H1 (cell line): Measurements from ENCODE around the gene AGAP1. TPM values are rescaled to one million over a fixed set of nuclear protein-coding genes. Genes with fewer than 3 reads are reported as not detected.

ENCODE experiments used
- CTCF ChIA-PET: fragments of 300-600 bp; sonication (Branson Sonifier 250); formaldehyde crosslinking; loops from one replicate; lab custom pipeline; 2021; ENCODE audit not compliant: partially characterized antibody; lab: Charles Lee
- POLR2A ChIA-PET: fragments of 300-600 bp; sonication (Branson Sonifier 250); formaldehyde crosslinking; loops from one replicate; lab custom pipeline; 2021; ENCODE audit warnings: inconsistent platforms; ENCODE audit not compliant: partially characterized antibody; lab: Charles Lee
- DNase-seq, 2 experiments: peaks; one replicate each; pipeline versions ENCODE4 v3.0.0 to v3.0.0-alpha.2; 2010 to 2022; ENCODE audit warnings: low spot score in 2 of 2, low read depth in 1 of 2, mixed read lengths in 1 of 2
- FAIRE-seq: peaks from 2 replicates; lab custom pipeline; 2011; peaks lifted over from hg19 to GRCh38; lab: Jason Lieb, UNC
- H2AFZ ChIP-seq: 2 replicates; pipeline ENCODE4 v1.8.1; 2012; ENCODE audit warnings: low read length, inconsistent platforms
- H2AK5ac ChIP-seq: 2 replicates; pipeline ENCODE4 v1.6.1; 2013; ENCODE audit warnings: low read depth, low read length
- H2BK120ac ChIP-seq: replicated peaks from 2 replicates; pipeline ENCODE3; 2013; ENCODE audit warnings: low read depth, low read length, inconsistent platforms
- H2BK12ac ChIP-seq: 2 replicates; pipeline ENCODE4 v1.6.1; 2013; ENCODE audit warnings: low read depth, low read length
- H2BK15ac ChIP-seq: 2 replicates; pipeline ENCODE4 v1.6.1; 2013; ENCODE audit warnings: low read length
- H2BK20ac ChIP-seq: 2 replicates; pipeline ENCODE4 v1.6.1; 2013; ENCODE audit warnings: low read length
- H2BK5ac ChIP-seq: 2 replicates; pipeline ENCODE4 v1.6.1; 2013; ENCODE audit warnings: low read depth, low read length
- H3K14ac ChIP-seq: 2 replicates; pipeline ENCODE4 v1.6.1; 2013; ENCODE audit warnings: inconsistent platforms; ENCODE audit not compliant: insufficient read length
- H3K18ac ChIP-seq: 2 replicates; pipeline ENCODE4 v1.6.1; 2013; ENCODE audit warnings: low read length; ENCODE audit errors: extremely low read depth
- H3K23ac ChIP-seq: 2 replicates; pipeline ENCODE4 v1.6.1; 2013; ENCODE audit warnings: inconsistent platforms; ENCODE audit not compliant: insufficient read length
- H3K23me2 ChIP-seq: 2 replicates; pipeline ENCODE4 v1.6.1; 2013; ENCODE audit warnings: low read depth, low read length
- H3K27ac ChIP-seq: 2 replicates; pipeline ENCODE4 v1.6.1; 2011; ENCODE audit warnings: low read depth, low read length, inconsistent platforms
- H3K27me3 ChIP-seq, 4 experiments: replicated peaks in 1 of 4; 1 replicate in 1 of 4; 2 replicates in 3 of 4; pipeline versions ENCODE4 v1.6.1 to v1.8.1; 2011 to 2013; ENCODE audit warnings: low read length in 3 of 4, mild to moderate bottlenecking in 3 of 4, inconsistent platforms in 2 of 4, mixed read lengths in 2 of 4, moderate library complexity in 1 of 4; ENCODE audit not compliant: control insufficient read depth in 3 of 4, insufficient read depth in 3 of 4; ENCODE audit errors: extremely low read depth in 1 of 4
- H3K36me3 ChIP-seq, 4 experiments: 2 replicates each; pipeline versions ENCODE4 v1.6.1 to v1.8.1; 2011 to 2013; ENCODE audit warnings: mild to moderate bottlenecking in 4 of 4, low read length in 3 of 4, moderate library complexity in 2 of 4, control low read depth in 1 of 4, inconsistent platforms in 1 of 4; ENCODE audit not compliant: insufficient read depth in 4 of 4, control insufficient read depth in 2 of 4
- H3K4ac ChIP-seq: replicated peaks from 2 replicates; pipeline ENCODE3; 2013; ENCODE audit warnings: low read length, low read depth, mixed read lengths, inconsistent platforms; ENCODE audit not compliant: insufficient read length
- H3K4me1 ChIP-seq, 4 experiments: replicated peaks in 1 of 4; 1 replicate in 1 of 4; 2 replicates in 3 of 4; pipeline versions ENCODE4 v1.6.1 to v1.8.1; 2011 to 2013; ENCODE audit warnings: low read length in 3 of 4, inconsistent platforms in 2 of 4, mixed read lengths in 1 of 4; ENCODE audit not compliant: insufficient read depth in 4 of 4, control insufficient read depth in 3 of 4
- H3K4me2 ChIP-seq, 2 experiments: 2 replicates each; pipeline versions ENCODE4 v1.6.1 to v1.8.1; 2011 to 2013; ENCODE audit warnings: low read depth in 2 of 2, low read length in 2 of 2, control low read depth in 1 of 2, inconsistent platforms in 1 of 2, mild to moderate bottlenecking in 1 of 2; ENCODE audit not compliant: insufficient read depth in 1 of 2
- H3K4me3 ChIP-seq, 4 experiments: fragments of 200-600, 300-600 bp in 1 of 4; sonication (generic), shearing (Covaris generic), sonication (Bioruptor Twin) in 1 of 4; 2 replicates each; pipeline versions ENCODE4 v1.5.1 to v1.8.1; 2011 to 2016; ENCODE audit warnings: low read length in 4 of 4, low read depth in 3 of 4, control low read depth in 2 of 4, inconsistent platforms in 2 of 4, mild to moderate bottlenecking in 2 of 4, mixed read lengths in 1 of 4, moderate library complexity in 1 of 4; ENCODE audit not compliant: insufficient read depth in 2 of 4; ENCODE audit errors: extremely low read depth in 1 of 4
- H3K56ac ChIP-seq: replicated peaks from 2 replicates; pipeline ENCODE3; 2013; ENCODE audit warnings: low read depth, mild to moderate bottlenecking, mixed read lengths, low read length, inconsistent platforms; ENCODE audit not compliant: insufficient read length
- H3K79me1 ChIP-seq: 2 replicates; pipeline ENCODE4 v1.6.1; 2013; ENCODE audit warnings: low read depth, low read length, control low read depth
- H3K79me2 ChIP-seq, 2 experiments: 2 replicates each; pipeline versions ENCODE4 v1.6.1 to v1.8.1; 2012 to 2013; ENCODE audit warnings: low read length in 2 of 2, mild to moderate bottlenecking in 2 of 2, inconsistent platforms in 1 of 2; ENCODE audit not compliant: insufficient read depth in 2 of 2, control insufficient read depth in 1 of 2
- H3K9ac ChIP-seq, 4 experiments: replicated peaks in 1 of 4; 1 replicate in 1 of 4; 2 replicates in 3 of 4; pipeline versions ENCODE4 v1.6.1 to v1.8.1; 2011 to 2013; ENCODE audit warnings: low read depth in 3 of 4, low read length in 3 of 4, control low read depth in 2 of 4, mild to moderate bottlenecking in 2 of 4, moderate library complexity in 2 of 4, inconsistent platforms in 1 of 4; ENCODE audit errors: extremely low read depth in 1 of 4
- H3K9me3 ChIP-seq, 2 experiments: 2 replicates each; pipeline versions ENCODE4 v1.6.1 to v1.8.1; 2012 to 2013; ENCODE audit warnings: mild to moderate bottlenecking in 2 of 2, moderate library complexity in 2 of 2, control low read depth in 1 of 2, inconsistent platforms in 1 of 2, low read depth in 1 of 2, low read length in 1 of 2, mixed read lengths in 1 of 2; ENCODE audit not compliant: insufficient read depth in 2 of 2
- H4K20me1 ChIP-seq, 2 experiments: replicated peaks in 1 of 2; 2 replicates each; pipeline versions ENCODE3 to v1.8.1; 2011 to 2013; ENCODE audit warnings: inconsistent platforms in 2 of 2, low read length in 2 of 2, mild to moderate bottlenecking in 1 of 2; ENCODE audit not compliant: insufficient read depth in 2 of 2, control insufficient read depth in 1 of 2
- H4K5ac ChIP-seq: 2 replicates; pipeline ENCODE4 v1.6.1; 2013; ENCODE audit warnings: low read length, low read depth, mixed read lengths, inconsistent platforms; ENCODE audit not compliant: insufficient read length
- H4K8ac ChIP-seq: 2 replicates; pipeline ENCODE4 v1.8.0; 2013; ENCODE audit warnings: mild to moderate bottlenecking, moderate library complexity, low read length, inconsistent platforms; ENCODE audit not compliant: insufficient read depth; ENCODE audit errors: extremely low read depth
- H4K91ac ChIP-seq: replicated peaks from 2 replicates; pipeline ENCODE3; 2013; ENCODE audit warnings: low read length, mixed read lengths, inconsistent platforms; ENCODE audit not compliant: insufficient read length
- BRCA1 ChIP-seq: IDR thresholded peaks from 2 replicates; pipeline ENCODE4 v1.6.1; 2012; ENCODE audit warnings: low read depth, low read length, improper control_type of control experiment
- CEBPB ChIP-seq: IDR thresholded peaks from 2 replicates; pipeline ENCODE4 v1.6.1; 2012; ENCODE audit warnings: low read depth, low read length
- CHD1 ChIP-seq: IDR thresholded peaks from 2 replicates; pipeline ENCODE4 v1.6.1; 2012; ENCODE audit warnings: low read depth, low read length, improper control_type of control experiment
- CREB1 ChIP-seq: IDR thresholded peaks from 2 replicates; pipeline ENCODE4 v1.6.1; 2012; ENCODE audit warnings: inconsistent platforms
- GTF2F1 ChIP-seq: IDR thresholded peaks from 2 replicates; pipeline ENCODE4 v1.6.1; 2012; ENCODE audit warnings: low read depth, low read length, improper control_type of control experiment, borderline replicate concordance
- HDAC2 ChIP-seq, 2 experiments: fragments of 300-600 bp in 1 of 2; sonication (generic) in 1 of 2; IDR thresholded peaks; 2 replicates each; pipeline ENCODE4 v1.6.1; 2011 to 2012; ENCODE audit warnings: low read depth in 2 of 2, low read length in 2 of 2, mild to moderate bottlenecking in 2 of 2, moderate library complexity in 2 of 2, borderline replicate concordance in 1 of 2, inconsistent platforms in 1 of 2
- HDAC6 ChIP-seq: IDR thresholded peaks from one replicate; pipeline ENCODE4 v1.7.1; 2012; ENCODE audit warnings: low read depth, mild to moderate bottlenecking, inconsistent platforms, low read length, moderate library complexity
- POLR2A ChIP-seq, 2 experiments: IDR thresholded peaks; 1 replicate in 1 of 2; 2 replicates in 1 of 2; pipeline ENCODE4 v1.6.1; 2011; ENCODE audit warnings: low read depth in 2 of 2, low read length in 2 of 2, mild to moderate bottlenecking in 2 of 2; ENCODE audit errors: control extremely low read depth in 1 of 2
- RFX5 ChIP-seq: IDR thresholded peaks from 2 replicates; pipeline ENCODE4 v1.6.1; 2011; ENCODE audit warnings: low read depth, low read length, improper control_type of control experiment, borderline replicate concordance
- RNF2 ChIP-seq: fragments of 200-900, 300-1000 bp; sonication (generic); IDR thresholded peaks from 2 replicates; pipeline ENCODE4 v1.7.1; 2016; ENCODE audit warnings: borderline replicate concordance, low read depth, mild to moderate bottlenecking, antibody characterized with exemption, low read length; ENCODE audit not compliant: poor library complexity, severe bottlenecking; ENCODE audit errors: missing control alignments
- SIN3A ChIP-seq, 2 experiments: IDR thresholded peaks in 1 of 2; conservative IDR thresholded peaks in 1 of 2; 2 replicates each; pipeline ENCODE4 v1.6.1; 2011 to 2012; ENCODE audit warnings: low read length in 2 of 2, improper control_type of control experiment in 1 of 2, low read depth in 1 of 2, mild to moderate bottlenecking in 1 of 2
- SP1 ChIP-seq: IDR thresholded peaks from 2 replicates; pipeline ENCODE4 v1.6.1; 2011; ENCODE audit warnings: low read depth, low read length
- YY1 ChIP-seq: IDR thresholded peaks from 2 replicates; pipeline ENCODE4 v1.6.1; 2011; ENCODE audit warnings: low read depth, mild to moderate bottlenecking, low read length
- ZNF274 ChIP-seq: IDR thresholded peaks from 2 replicates; pipeline ENCODE4 v1.7.0; 2012; ENCODE audit warnings: low read length, borderline replicate concordance; ENCODE audit errors: extremely low read depth
- WGBS, 2 experiments: shearing (Covaris generic) in 1 of 2; methylation state at CpG; one replicate each; pipeline versions ENCODE4 v1.1.6 to v1.1.7; 2013 to 2015; ENCODE audit warnings: low lambda C conversion rate in 2 of 2, mixed read lengths in 2 of 2, inconsistent platforms in 1 of 2, low coverage in 1 of 2, missing lambda C conversion rate in 1 of 2; ENCODE audit not compliant: insufficient replicate concordance in 2 of 2, insufficient coverage in 1 of 2, insufficient read length in 1 of 2; ENCODE audit errors: extremely low coverage in 1 of 2, missing lambda C conversion rate in 1 of 2; 5-methylcytosine and 5-hydroxymethylcytosine counted together
- polyA plus RNA-seq, 7 experiments: library from polyadenylated mRNA; depleted of rRNA in 3 of 7; stranded (reverse) in 5 of 7; unstranded in 2 of 7; fragments of >200 nt in 5 of 7; fragments of 200-250 nt in 2 of 7; gene quantifications; 1 replicate in 5 of 7; 2 replicates in 1 of 7; 4 replicates in 1 of 7; pipeline versions ENCODE4 v1.2.1 to v1.2.3, GENCODE V29; 2011 to 2013; ENCODE audit warnings: missing spikeins in 2 of 7, mixed read lengths in 2 of 7
- total RNA-seq: library from RNA; stranded (reverse); fragmentation: NEBNext Ultra II Directional; extraction: Animal tissue kit (Norgen Biotek cat#: 25700); gene quantifications from 2 replicates; pipeline ENCODE4 v1.2.1, GENCODE V29; 2021

The AGAP1 gene
- total and polyA plus RNA-seq, 2 of the 8 experiments (the other 6 are each of a cell fraction or from before 2014, with no cell fraction given), result 18.1 to 39.4 TPM

GRCh38 chr2:235471186-235471747 is 22.6 kb upstream of the AGAP1 start:
- no peaks in the 10 kb centered on the region for H3K79me1 ChIP-seq
- no peak for FAIRE-seq
- POLR2A ChIA-PET, result interaction anchor here (0.8 kb wide), 1 partner anchor 9 kb away, joined by 3 read pairs; no protein-coding TSS in a partner anchor
- TF ChIP-seq POLR2A (IDR thresholded peaks at IDR 0.05; ENCODE audit: control extremely low read depth in 1 of 2, low read depth in 2 of 2, low read length in 2 of 2), result no peak
- TF ChIP-seq CREB1, result no peak
- TF ChIP-seq HDAC2 (IDR thresholded peaks at IDR 0.05; ENCODE audit: borderline replicate concordance in 1 of 2, low read depth in 2 of 2, low read length in 2 of 2), result no peak
- TF ChIP-seq SIN3A (conservative IDR thresholded peaks at IDR 0.05 in 1 of 2, IDR thresholded peaks at IDR 0.05 in 1 of 2; ENCODE audit: low read depth in 1 of 2, low read length in 2 of 2), result no peak
- no peak for TF ChIP-seq CHD1
- no peak for TF ChIP-seq GTF2F1
- no peak for TF ChIP-seq RNF2
- TF ChIP-seq BRCA1, result no peak
- TF ChIP-seq CEBPB, result no peak
- no peak for TF ChIP-seq HDAC6
- no peak for TF ChIP-seq ZNF274
- TF ChIP-seq YY1, result no peak
- no peak for TF ChIP-seq RFX5
- no peak for TF ChIP-seq SP1

More at GRCh38 chr2:235471186-235471747, 22.6 kb upstream of the AGAP1 start:
- Histone ChIP-seq H3K56ac (no peak overlapping the region), H3K4me2 (no peak overlapping the region), H2BK120ac (no peak overlapping the region), H2BK20ac (no peak overlapping the region), H3K4ac (no peak overlapping the region), H3K36me3 (no peaks in the 10 kb centered on the region), H2BK12ac (no peak overlapping the region), H3K79me2 (no peaks in the 10 kb centered on the region), H2AK5ac (no peak overlapping the region), H4K5ac (no peak overlapping the region), H3K23ac (no peak overlapping the region), H3K14ac (no peak overlapping the region), H3K27me3 (no peaks in the 10 kb centered on the region; a peak in 1 of 7 replicates), H3K27ac (no peak overlapping the region), H2AFZ (no peak overlapping the region), H3K18ac (no peak overlapping the region), H3K9ac (no peak overlapping the region), H4K20me1 (no peaks in the 10 kb centered on the region), H3K4me3 (no peak overlapping the region), H3K9me3 (no peaks in the 10 kb centered on the region), H3K23me2 (no peaks in the 10 kb centered on the region), H4K8ac (no peak overlapping the region), H3K4me1 (peaks cover 0 to 6% (median 3%) of the 10 kb centered on the region in 4 experiments; a peak in 3 of 7 replicates), H4K91ac (no peak overlapping the region), H2BK5ac (no peak overlapping the region), H2BK15ac (no peak overlapping the region; the same call in 1 of the 2 replicates)
- CTCF ChIA-PET, result interaction anchor here (0.8 to 1.1 kb wide), 2 partner anchors 36 to 80 kb away, joined by 3 read pairs; no protein-coding TSS in a partner anchor
- WGBS, 2 experiments, result 91% methylated on average over 5 of the region's 5 CpGs; no CpG with 5 or more reads in 1 of the 2 experiments
- DNase-seq, result no peak
